GM12865 (cell line): ENCODE results near the gene TNFAIP3.
"Not testable (repeated sequence)": the region's sequence is repeated elsewhere in the genome, so short reads cannot be mapped to it uniquely, and the experiment has no call there.

Source experiments
- DNase-seq: peaks from one replicate; pipeline ENCODE4 v3.0.0; 2010; ENCODE audit warnings: low read depth
- H3K4me3 ChIP-seq: 2 replicates; pipeline ENCODE4 v1.5.1; 2011; ENCODE audit warnings: mild to moderate bottlenecking, low read depth, low read length, control low read depth
- TF ChIP-seq, protein P1 (sequence below): IDR thresholded peaks from 2 replicates; pipeline ENCODE4 v1.5.1; 2011; ENCODE audit warnings: low read length, control low read depth, low read depth, inconsistent platforms; ENCODE audit not compliant: insufficient read depth; ENCODE audit errors: missing control alignments

The TNFAIP3 gene

DNA sequence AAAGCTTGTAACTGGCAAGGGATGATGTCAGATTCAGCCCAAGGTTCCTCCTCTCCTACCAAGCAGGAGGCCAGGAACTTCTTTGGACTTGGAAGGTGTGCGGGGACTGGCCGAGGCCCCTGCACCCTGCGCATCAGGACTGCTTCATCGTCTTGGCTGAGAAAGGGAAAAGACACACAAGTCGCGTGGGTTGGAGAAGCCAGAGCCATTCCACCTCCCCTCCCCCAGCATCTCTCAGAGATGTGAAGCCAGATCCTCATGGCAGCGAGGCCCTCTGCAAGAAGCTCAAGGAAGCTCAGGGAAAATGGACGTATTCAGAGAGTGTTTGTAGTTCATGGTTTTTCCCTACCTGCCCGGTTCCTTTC, 14.4 kb downstream of the TNFAIP3 start:
- TF ChIP-seq, protein P1, sequence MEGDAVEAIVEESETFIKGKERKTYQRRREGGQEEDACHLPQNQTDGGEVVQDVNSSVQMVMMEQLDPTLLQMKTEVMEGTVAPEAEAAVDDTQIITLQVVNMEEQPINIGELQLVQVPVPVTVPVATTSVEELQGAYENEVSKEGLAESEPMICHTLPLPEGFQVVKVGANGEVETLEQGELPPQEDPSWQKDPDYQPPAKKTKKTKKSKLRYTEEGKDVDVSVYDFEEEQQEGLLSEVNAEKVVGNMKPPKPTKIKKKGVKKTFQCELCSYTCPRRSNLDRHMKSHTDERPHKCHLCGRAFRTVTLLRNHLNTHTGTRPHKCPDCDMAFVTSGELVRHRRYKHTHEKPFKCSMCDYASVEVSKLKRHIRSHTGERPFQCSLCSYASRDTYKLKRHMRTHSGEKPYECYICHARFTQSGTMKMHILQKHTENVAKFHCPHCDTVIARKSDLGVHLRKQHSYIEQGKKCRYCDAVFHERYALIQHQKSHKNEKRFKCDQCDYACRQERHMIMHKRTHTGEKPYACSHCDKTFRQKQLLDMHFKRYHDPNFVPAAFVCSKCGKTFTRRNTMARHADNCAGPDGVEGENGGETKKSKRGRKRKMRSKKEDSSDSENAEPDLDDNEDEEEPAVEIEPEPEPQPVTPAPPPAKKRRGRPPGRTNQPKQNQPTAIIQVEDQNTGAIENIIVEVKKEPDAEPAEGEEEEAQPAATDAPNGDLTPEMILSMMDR, result no peak
- no peak overlapping the region for H3K4me3 ChIP-seq
- no peak for DNase-seq

DNA sequence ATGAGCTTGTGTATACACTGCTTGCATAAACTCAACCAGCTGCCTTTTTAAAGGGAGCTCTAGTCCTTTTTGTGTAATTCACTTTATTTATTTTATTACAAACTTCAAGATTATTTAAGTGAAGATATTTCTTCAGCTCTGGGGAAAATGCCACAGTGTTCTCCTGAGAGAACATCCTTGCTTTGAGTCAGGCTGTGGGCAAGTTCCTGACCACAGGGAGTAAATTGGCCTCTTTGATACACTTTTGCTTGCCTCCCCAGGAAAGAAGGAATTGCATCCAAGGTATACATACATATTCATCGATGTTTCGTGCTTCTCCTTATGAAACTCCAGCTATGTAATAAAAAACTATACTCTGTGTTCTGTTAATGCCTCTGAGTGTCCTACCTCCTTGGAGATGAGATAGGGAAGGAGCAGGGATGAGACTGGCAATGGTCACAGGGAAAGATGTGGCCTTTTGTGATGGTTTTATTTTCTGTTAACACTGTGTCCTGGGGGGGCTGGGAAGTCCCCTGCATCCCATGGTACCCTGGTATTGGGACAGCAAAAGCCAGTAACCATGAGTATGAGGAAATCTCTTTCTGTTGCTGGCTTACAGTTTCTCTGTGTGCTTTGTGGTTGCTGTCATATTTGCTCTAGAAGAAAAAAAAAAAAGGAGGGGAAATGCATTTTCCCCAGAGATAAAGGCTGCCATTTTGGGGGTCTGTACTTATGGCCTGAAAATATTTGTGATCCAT, 15.3 kb downstream of the TNFAIP3 start:
- no peak for DNase-seq

DNA sequence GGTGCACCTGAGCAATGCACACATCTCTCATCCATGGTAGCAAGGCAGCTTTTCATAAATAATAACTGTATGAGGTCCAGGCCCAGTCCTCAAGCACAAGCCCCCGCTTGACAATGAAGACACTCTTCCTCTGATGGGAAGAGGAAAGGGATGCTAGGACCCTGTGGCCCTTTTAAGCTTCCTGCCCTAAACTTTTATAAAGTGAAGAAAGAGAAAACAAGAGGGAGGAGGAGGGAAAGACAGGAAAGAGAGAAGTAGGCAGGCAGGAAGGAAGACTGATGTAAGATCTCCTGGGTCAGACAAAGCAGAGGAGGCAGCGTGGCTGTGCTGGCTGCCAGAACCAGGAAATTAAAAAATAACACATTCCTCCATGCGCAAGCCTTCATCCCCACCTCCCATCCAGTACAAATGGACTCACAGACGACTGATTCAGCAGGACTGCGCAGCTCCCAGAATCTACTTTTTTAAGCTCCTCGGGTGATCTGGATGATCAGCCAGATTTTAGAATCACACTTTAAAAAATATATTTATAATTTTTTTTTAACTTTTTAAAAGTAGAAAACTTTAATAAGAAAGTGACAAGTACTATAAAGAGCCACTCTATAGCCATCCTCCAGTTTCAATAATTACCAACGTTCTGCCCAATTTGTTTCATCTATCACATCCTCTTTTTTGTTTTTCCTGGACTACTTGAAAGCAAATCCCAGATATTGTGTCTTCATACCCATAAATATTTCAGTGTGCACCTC, 16.5 kb downstream of the TNFAIP3 start:
- TF ChIP-seq, protein P1, result no peak
- peak; percentile 42 for DNase-seq
- H3K4me3 ChIP-seq, result no peak overlapping the region

More for the DNA sequence above, 15.3 kb downstream of the TNFAIP3 start:
- TF ChIP-seq, protein P1, result no peak
- H3K4me3 ChIP-seq, result no peak overlapping the region

DNA sequence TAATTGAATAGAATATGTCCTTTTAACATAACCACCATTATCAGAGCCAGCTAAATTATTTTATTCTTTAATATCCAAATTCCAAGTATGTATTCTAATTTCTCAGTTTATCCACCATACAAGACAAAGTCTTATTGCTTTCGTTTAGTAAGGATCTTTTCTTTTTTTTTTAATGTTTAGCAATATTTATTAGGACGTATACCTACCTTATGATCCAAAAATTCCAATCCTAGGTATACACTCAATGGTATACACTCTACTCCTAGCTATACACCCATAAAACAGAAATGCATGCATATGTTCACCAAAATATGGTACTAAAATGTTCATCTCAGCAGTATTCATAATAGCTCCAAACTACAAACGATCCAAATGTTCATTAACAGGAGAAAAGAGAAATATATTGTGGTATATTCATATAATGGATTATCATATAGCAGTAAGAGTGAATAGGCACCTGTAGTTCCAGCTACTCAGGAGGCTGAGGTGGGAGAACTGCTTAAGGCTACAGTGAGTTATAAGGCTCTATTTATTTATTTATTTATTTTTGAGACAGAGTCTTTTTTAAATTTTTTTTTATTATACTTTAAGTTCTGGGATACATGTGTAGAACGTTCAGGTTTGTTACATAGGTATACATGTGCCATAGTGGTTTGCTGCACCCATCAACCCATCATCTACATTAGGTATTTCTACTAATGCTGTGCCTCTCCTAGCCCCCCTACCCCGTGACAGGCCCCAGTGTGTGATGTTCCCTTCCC, 17.3 kb downstream of the TNFAIP3 start:
- no peak for DNase-seq
- H3K4me3 ChIP-seq, result no peak overlapping the region
- TF ChIP-seq, protein P1, result no peak

DNA sequence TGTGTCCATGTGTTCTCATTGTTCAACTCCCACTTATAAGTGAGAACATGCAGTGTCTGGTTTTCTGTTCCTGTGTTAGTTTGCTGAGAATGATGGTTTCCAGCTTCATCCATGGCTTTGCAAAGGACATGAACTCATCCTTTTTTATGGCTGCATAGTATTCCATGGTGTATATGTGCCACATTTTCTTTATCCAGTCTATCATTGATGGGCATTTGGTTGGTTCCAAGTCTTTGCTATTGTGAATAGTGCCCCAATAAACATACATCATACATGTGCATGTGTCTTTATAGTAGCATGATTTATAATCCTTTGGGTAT, 17.8 kb downstream of the TNFAIP3 start:
- DNase-seq, H3K4me3 ChIP-seq: not testable (repeated sequence)

DNA sequence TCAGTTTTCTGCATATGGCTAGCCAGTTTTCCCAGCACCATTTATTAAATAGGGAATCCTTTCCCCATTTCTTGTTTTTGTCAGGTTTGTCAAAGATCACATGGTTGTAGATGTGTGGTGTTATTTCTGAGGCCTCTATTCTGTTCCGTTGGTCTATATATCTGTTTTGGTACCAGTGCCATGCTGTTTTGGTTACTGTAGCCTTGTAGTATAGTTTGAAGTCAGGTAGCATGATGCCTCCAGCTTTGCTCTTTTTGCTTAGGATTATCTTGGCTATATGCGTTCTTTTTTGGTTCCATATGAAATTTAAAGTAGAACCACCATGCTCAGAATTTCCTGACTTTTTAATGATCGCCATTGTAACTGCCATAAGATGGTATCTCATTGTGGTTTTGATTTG, 19.2 kb downstream of the TNFAIP3 start:
- DNase-seq, H3K4me3 ChIP-seq: not testable (repeated sequence)

DNA sequence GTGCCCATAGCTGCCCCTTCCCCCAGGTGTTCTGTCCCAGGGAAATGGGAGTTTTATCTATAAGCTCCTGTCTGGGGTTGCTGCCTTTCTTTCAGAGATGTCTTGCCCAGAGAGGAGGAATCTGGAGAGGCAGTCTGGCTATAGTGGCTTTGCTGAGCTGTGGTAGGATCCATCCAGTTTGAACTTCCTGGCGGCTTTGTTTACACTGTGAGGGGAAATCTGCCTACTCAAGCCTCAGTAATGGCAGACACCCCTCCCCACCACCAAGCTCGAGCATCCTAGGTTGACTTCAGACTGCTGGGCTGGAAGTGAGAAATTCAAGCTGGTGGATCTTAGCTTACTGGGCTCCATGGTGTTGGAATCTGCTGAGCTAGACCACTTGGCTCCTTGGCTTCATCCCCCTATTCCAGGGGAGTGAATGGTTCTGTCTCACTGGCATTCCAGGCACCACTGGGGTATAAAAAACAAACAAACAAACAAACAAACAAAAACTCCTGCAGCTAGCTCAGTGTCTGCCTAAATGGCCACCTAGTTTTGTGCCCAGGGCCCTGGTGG, 24.0 kb downstream of the TNFAIP3 start:
- no peak for DNase-seq
- H3K4me3 ChIP-seq, result no peak overlapping the region
- TF ChIP-seq, protein P1, result no peak
